ENCODE data around the gene GNPTG. TPM values are rescaled to one million over a fixed set of nuclear protein-coding genes. Genes with fewer than 3 reads are reported as not detected.

The GNPTG gene
- total and polyA plus RNA-seq, 9 of the 15 experiments (the other 6 are each of a cell fraction or from before 2014, with no cell fraction given): 0.69 to 33.3 (median 13.6) TPM

GRCh38 chr16:1378804-1379303, 27.1 kb downstream of the GNPTG start (continued):
- TF ChIP-seq ZHX1 (conservative IDR thresholded peaks at IDR 0.05; ENCODE audit: low read length) (no peak), NR4A1 (CRISPR knock-in tag; IDR thresholded peaks at IDR 0.05) (no peak), NR4A1 (tag; IDR thresholded peaks at IDR 0.05) (no peak), ZNF586 (CRISPR knock-in tag; conservative IDR thresholded peaks at IDR 0.05) (no peak), KAT8 (IDR thresholded peaks at IDR 0.05; ENCODE audit: low read depth) (no peak), HBP1 (CRISPR knock-in tag; IDR thresholded peaks at IDR 0.05) (no peak), PCBP1 (IDR thresholded peaks at IDR 0.05; ENCODE audit: low read depth, low read length, poor library complexity, severe bottlenecking) (no peak), MCM7 (IDR thresholded peaks at IDR 0.05) (no peak), AFF1 (IDR thresholded peaks at IDR 0.05; ENCODE audit: low read depth in 1 of 2, partially characterized antibody in 2 of 2) (peak in 1 of 2 experiments; percentile 54), RB1 (IDR thresholded peaks at IDR 0.05; ENCODE audit: low read depth) (no peak), TBP (optimal IDR thresholded peaks at IDR 0.05; ENCODE audit: low read depth, low read length) (no peak), RAD51 (IDR thresholded peaks at IDR 0.05; ENCODE audit: borderline replicate concordance, low read depth) (no peak; the same call in 1 of the 2 replicates), L3MBTL2 (IDR thresholded peaks at IDR 0.05) (no peak), SUPT5H (IDR thresholded peaks at IDR 0.05) (peak; percentile 71; the same call in 1 of the 2 replicates), FUS (optimal IDR thresholded peaks at IDR 0.05; ENCODE audit: low read depth, low read length) (no peak), WHSC1 (IDR thresholded peaks at IDR 0.05; ENCODE audit: low read length) (no peak), ZNF3 (CRISPR knock-in tag; IDR thresholded peaks at IDR 0.05) (no peak), ZNF133 (CRISPR knock-in tag; IDR thresholded peaks at IDR 0.05) (no peak), HINFP (tag; conservative IDR thresholded peaks at IDR 0.05; ENCODE audit: low read depth) (no peak), NFRKB (IDR thresholded peaks at IDR 0.05; ENCODE audit: low read depth) (no peak)
